Heart left ventricle (tissue), 16 donors: ENCODE measurements around the gene GLA. TPM values are rescaled to one million over a fixed set of nuclear protein-coding genes. Genes with fewer than 3 reads are reported as not detected.

Experiments
- ATAC-seq, 4 donors: fragments of 200-7000 bp; cut with Tn5 transposase; one replicate each; pipeline ENCODE4 v1.9.1; 2020 to 2022; ENCODE audit warnings: moderate library complexity in 4 of 4, mild to moderate bottlenecking in 3 of 4, moderate number of reproducible peaks in 1 of 4
- DNase-seq, 5 donors: peaks; one replicate each; pipeline ENCODE4 v3.0.0-alpha.2; 2020
- H3K27ac ChIP-seq, 12 donors: fragments of 200-600 bp; sonication (generic) in 4 of 12; one replicate each; pipeline versions ENCODE4 v1.5.0 to v1.8.0; 2016 to 2022; ENCODE audit warnings: mild to moderate bottlenecking in 2 of 12
- H3K27me3 ChIP-seq, 9 donors: fragments of 200-600 bp; sonication (generic) in 2 of 9; one replicate each; pipeline versions ENCODE4 v1.5.1 to v1.8.0; 2016 to 2022; ENCODE audit warnings: mild to moderate bottlenecking in 3 of 9
- H3K36me3 ChIP-seq, 9 donors: fragments of 200-600 bp; sonication (generic) in 2 of 9; one replicate each; pipeline versions ENCODE4 v1.5.0 to v1.8.0; 2018 to 2022; ENCODE audit warnings: mild to moderate bottlenecking in 2 of 9
- H3K4me1 ChIP-seq, 12 donors: fragments of 200-600 bp; sonication (generic) in 4 of 12; one replicate each; pipeline versions ENCODE4 v1.5.0 to v1.8.0; 2016 to 2022; ENCODE audit warnings: mild to moderate bottlenecking in 3 of 12
- H3K4me3 ChIP-seq, 12 donors: fragments of 200-600 bp; sonication (generic) in 4 of 12; one replicate each; pipeline versions ENCODE4 v1.5.0 to v1.8.0; 2017 to 2022; ENCODE audit warnings: mild to moderate bottlenecking in 9 of 12, moderate library complexity in 4 of 12
- H3K9me3 ChIP-seq, 12 donors: fragments of 200-600 bp; sonication (generic) in 4 of 12; one replicate each; pipeline versions ENCODE4 v1.5.0 to v1.8.0; 2016 to 2022; ENCODE audit warnings: mild to moderate bottlenecking in 1 of 12
- POLR2A ChIP-seq, 2 donors: fragments of 450-650 bp; IDR thresholded peaks; one replicate each; pipeline ENCODE4 v1.6.1; 2017; ENCODE audit warnings: antibody characterized with exemption in 2 of 2, mild to moderate bottlenecking in 2 of 2, moderate library complexity in 2 of 2
- WGBS, 4 donors: extraction: QIAGEN DNeasy Blood & Tissue Kit in 2 of 4; methylation state at CpG; one replicate each; pipeline versions ENCODE4 v1.1.5 to v1.1.7; 2013 to 2018; 5-methylcytosine and 5-hydroxymethylcytosine counted together
- intact Hi-C, 10 donors: fragments of 100-400 bp; cut with DNase I; formaldehyde crosslinking; loops; one replicate each; pipeline versions ENCODE4 v1.11.1 to v1.14.2; 2022
- polyA plus RNA-seq, 2 donors: library from polyadenylated mRNA; stranded (reverse); fragments of 200-250 nt; gene quantifications; one replicate each; pipeline ENCODE4 v1.2.3, GENCODE V29; 2013
- total RNA-seq, 9 donors: library from RNA; depleted of rRNA in 2 of 9; stranded (reverse); fragments of >200 nt in 2 of 9; fragmentation: NEBNext Ultra II Directional in 3 of 9; extraction: Animal tissue kit (Norgen Biotek cat#: 25700) in 3 of 9; gene quantifications; one replicate each; pipeline versions ENCODE4 v1.1.0 to v1.2.4, GENCODE V29; 2016 to 2023
- TF ChIP-seq, protein P1 (sequence below), 12 donors: fragments of 200-600 bp; sonication (generic) in 4 of 12; IDR thresholded peaks; one replicate each; pipeline versions ENCODE4 v1.5.0 to v1.8.0; 2018 to 2022; ENCODE audit warnings: antibody characterized with exemption in 12 of 12, mild to moderate bottlenecking in 5 of 12
- donor health status: ischemic (EF 13 %, LVEDD 7.1; RV severe dilation, severe dysfunction).
- donor health status: healthy with polysubstance abuse.
- donor health status: DM: no; HTN: yes; CAD: no.
- donor health status: DM: no; HTN: no; CAD: no.
- donor health status: ischemic (EF 25% LVEDD 6.9; RV normal size, moderate dysfunction).
- donor health status: ischemic (EF 25% LVEDD 5.7; RV mildly dilated, moderate dysfunction).
- donor health status: healthy.
- donor health status: DM: yes; HTN: yes; CAD: no.
- donor health status: ischemic (EF 35%, LVEDD 5.7; RV mildly dilated, moderate dysfunction).
- donor health status: nonischemic (EF 11% LVEDD 7.7; RV severe dilation, severe dysfunction).
- donor health status: DM: yes; HTN: yes; CAD: no.
- donor health status: PGD.
- donor health status: ischemic (EF 29% LVEDD 5.4; RV normal size, mild dysfunction).
- donor health status: nonischemic (EF 23%, LVEDD 6.1; RV moderate dilation, normal function).

Gene GLA
- total and polyA plus RNA-seq, 11 donors: 5.2 to 27.5 (median 12.3) TPM

DNA sequence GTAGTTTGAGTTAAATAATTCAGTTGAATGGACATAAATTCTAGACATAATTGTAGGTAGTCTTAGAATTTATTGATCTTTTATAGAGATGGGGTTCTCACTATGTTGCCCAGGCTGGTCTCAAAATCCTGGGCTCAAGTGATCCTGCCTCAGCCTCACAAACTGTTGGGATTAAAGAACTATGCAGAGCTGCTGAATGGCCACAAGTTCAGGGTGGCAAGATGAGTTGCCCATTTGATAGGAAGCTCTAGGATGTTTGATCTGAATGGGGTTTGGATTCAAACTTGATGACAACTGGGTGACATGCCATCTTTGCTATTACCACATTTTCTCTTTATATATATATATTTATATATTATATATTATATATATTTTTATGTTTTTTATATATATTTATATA, 13.4 kb downstream of the GLA start:
- intact Hi-C loops: no loop called here
- Histone ChIP-seq H3K36me3 (peaks cover 0 to 47% (median 25%) of the 10 kb centered on the region in 9 donors), H3K4me1 (peaks cover 0 to 11% (median 0%) of the 10 kb centered on the region in 12 donors), H3K9me3 (no peaks in the 10 kb centered on the region), H3K27me3 (no peaks in the 10 kb centered on the region), H3K27ac (no peak overlapping the region), H3K4me3 (no peak overlapping the region)
- TF ChIP-seq, protein P1, sequence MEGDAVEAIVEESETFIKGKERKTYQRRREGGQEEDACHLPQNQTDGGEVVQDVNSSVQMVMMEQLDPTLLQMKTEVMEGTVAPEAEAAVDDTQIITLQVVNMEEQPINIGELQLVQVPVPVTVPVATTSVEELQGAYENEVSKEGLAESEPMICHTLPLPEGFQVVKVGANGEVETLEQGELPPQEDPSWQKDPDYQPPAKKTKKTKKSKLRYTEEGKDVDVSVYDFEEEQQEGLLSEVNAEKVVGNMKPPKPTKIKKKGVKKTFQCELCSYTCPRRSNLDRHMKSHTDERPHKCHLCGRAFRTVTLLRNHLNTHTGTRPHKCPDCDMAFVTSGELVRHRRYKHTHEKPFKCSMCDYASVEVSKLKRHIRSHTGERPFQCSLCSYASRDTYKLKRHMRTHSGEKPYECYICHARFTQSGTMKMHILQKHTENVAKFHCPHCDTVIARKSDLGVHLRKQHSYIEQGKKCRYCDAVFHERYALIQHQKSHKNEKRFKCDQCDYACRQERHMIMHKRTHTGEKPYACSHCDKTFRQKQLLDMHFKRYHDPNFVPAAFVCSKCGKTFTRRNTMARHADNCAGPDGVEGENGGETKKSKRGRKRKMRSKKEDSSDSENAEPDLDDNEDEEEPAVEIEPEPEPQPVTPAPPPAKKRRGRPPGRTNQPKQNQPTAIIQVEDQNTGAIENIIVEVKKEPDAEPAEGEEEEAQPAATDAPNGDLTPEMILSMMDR (IDR thresholded peaks at IDR 0.05): no peak
- no peak for TF ChIP-seq POLR2A (IDR thresholded peaks at IDR 0.05)
- no peak for DNase-seq
- no peak for ATAC-seq

DNA sequence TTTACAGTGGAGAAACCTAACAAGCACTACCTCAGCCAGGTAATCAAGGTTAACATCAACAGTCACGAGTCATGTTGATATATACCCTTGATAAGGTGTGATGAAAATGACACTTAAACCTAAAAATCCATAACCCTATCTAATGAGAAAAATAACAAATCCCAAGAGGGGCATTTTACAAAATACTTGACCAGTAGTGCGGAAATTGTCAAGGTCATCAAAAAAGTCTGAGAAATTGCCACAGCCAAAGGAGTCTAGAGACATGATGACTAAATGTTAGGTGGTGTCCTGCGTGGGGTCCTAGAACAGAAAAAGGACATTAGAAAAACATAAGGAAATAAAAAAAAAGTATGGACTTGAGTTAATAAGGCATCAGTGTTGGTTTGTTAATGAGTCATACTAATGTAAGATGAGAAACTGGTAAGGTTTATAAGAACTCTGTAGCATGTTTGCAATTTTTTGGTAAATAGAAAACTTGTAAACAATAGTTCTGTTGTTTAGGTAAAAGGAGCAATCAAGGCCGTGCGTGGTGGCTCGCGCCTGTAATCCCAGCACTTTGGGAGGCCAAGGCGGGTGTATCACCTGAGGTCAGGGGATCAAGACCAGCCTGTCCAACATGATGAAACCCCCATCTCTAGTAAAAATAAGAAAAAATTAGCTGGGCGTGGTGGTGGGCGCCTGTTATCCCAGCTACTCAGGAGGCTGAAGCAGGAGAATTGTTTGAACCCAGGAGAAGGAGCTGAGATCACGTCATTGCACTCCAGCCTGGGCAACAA, 14.0 kb downstream of the GLA start:
- TF ChIP-seq, protein P1 (IDR thresholded peaks at IDR 0.05): no peak
- ATAC-seq: no peak
- H3K36me3 ChIP-seq: peaks cover 0 to 47% (median 25%) of the 10 kb centered on the region in 9 donors
- H3K4me3 ChIP-seq: no peak overlapping the region
- intact Hi-C loops: no loop called here
- no peaks in the 10 kb centered on the region for H3K9me3 ChIP-seq
- DNase-seq: no peak
- H3K27ac ChIP-seq: no peak overlapping the region
- H3K4me1 ChIP-seq: peaks cover 0 to 11% (median 0%) of the 10 kb centered on the region in 12 donors
- H3K27me3 ChIP-seq: no peaks in the 10 kb centered on the region
- WGBS, 4 donors: 84 to 92% (median 89%) methylated on average over 11 of the region's 11 CpGs

DNA sequence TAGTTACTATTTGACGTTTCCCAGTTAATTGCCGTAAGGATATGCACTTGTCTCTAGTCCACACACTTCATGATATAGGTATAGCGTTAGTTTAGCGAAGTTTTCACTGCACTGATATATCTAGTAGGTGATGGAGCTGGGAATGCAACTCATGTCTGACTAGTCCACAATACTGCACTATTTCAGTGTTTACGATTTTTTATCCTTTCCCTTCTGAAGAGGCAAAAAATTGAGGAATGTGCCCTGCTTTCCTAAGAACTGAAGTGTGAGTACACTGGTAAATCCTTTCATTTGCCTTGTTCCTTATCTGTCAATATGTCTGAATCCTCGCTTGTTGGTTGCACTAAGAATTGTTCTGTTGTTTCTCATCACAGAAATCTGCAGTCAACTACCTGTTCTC, 15.9 kb downstream of the GLA start:
- TF ChIP-seq, protein P1 (IDR thresholded peaks at IDR 0.05): no peak
- TF ChIP-seq POLR2A (IDR thresholded peaks at IDR 0.05): no peak
- DNase-seq (no peak), ATAC-seq (no peak)
- 36 to 71% (median 52%) methylated on average over 6 of the region's 6 CpGs for WGBS, 4 donors
- peaks cover 0 to 44% (median 25%) of the 10 kb centered on the region in 9 donors for H3K36me3 ChIP-seq
- intact Hi-C loops: no loop called here
- H3K27ac ChIP-seq: peak overlapping the region in 2 of 12 donors; percentile 63 to 79
- no peaks in the 10 kb centered on the region for H3K9me3 ChIP-seq
- peaks cover 0 to 11% (median 0%) of the 10 kb centered on the region in 12 donors for H3K4me1 ChIP-seq
- peak overlapping the region in 10 of 12 donors; percentile 35 to 91 (median 65) for H3K4me3 ChIP-seq
- H3K27me3 ChIP-seq: no peaks in the 10 kb centered on the region

DNA sequence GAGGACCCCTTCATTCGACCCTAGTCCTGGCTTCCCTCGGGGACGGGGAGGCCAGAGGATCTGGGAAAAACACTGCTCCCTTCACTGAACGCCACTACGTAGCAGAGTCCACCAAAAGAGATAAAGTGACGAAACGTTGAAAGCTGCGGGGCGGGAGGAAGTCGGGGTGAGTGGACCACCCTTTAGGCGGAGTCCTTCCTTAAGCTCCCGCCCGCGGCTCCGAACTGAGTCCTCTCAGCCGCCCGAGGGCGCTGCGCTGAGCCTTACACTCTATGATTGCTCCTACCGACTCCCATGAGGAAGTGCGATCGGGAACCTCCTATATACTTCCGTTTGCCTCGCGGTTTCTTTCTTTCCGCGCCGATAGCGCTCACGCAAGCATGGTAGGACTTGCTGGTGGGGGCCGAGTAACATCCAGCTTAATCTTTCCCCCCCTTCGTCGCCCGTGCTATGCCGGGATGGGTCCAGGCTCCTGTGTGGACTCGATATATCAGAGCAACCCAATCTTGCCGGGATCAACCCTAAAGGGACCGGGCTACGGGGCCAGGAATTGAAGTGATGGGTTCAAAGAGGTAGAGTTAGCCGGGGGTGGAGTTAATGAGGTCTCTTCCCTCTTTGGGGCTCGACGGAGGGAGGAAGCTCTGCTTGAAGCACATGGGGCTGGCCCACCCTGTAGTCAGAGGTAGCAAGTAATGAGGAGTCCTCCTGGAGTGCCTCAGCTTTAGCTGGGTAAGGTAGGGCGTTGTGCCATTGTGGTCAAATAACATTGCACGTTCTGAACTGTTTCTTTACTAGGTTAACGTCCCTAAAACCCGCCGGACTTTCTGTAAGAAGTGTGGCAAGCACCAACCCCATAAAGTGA, 16.8 kb downstream of the GLA start, which contains the start of gene RPL36A:
RPL36A (plus strand) TSS at position 348 of the 862 bp plus-strand sequence; CDS start at position 381, 33 bp downstream.
- intact Hi-C loops: no loop called here
- Histone ChIP-seq H3K27me3 (no peaks in the 10 kb centered on the region), H3K36me3 (peaks cover 0 to 35% (median 21%) of the 10 kb centered on the region in 9 donors), H3K27ac (peak within 1 kb of the TSS in 10 of 12 donors; percentile 46 to 79 (median 69)), H3K9me3 (no peaks in the 10 kb centered on the region), H3K4me3 (peak within 1 kb of the TSS; percentile 17 to 91 (median 62)), H3K4me1 (peaks cover 0 to 11% (median 0%) of the 10 kb centered on the region in 12 donors)
- peak in 1 of 2 donors; percentile 75 for TF ChIP-seq POLR2A (IDR thresholded peaks at IDR 0.05)
- TF ChIP-seq, protein P1 (IDR thresholded peaks at IDR 0.05): peak; percentile 45 to 88 (median 62)
- WGBS, 4 donors: 0 to 48% (median 20%) methylated on average over 47 of the region's 47 CpGs
- DNase-seq (peak; percentile 82 to 91 (median 84)), ATAC-seq (peak; percentile 97 to 100 (median 98))
